GM12873 (cell line): Measurements from ENCODE around the gene SEMA5A.

Experiments used
- TF ChIP-seq, protein P1 (sequence below): IDR thresholded peaks from 2 replicates; pipeline ENCODE4 v1.5.1; 2012; ENCODE audit warnings: low read depth, mild to moderate bottlenecking, moderate library complexity, low read length, control low read depth; ENCODE audit not compliant: insufficient read depth; ENCODE audit errors: missing control alignments

SEMA5A gene

DNA sequence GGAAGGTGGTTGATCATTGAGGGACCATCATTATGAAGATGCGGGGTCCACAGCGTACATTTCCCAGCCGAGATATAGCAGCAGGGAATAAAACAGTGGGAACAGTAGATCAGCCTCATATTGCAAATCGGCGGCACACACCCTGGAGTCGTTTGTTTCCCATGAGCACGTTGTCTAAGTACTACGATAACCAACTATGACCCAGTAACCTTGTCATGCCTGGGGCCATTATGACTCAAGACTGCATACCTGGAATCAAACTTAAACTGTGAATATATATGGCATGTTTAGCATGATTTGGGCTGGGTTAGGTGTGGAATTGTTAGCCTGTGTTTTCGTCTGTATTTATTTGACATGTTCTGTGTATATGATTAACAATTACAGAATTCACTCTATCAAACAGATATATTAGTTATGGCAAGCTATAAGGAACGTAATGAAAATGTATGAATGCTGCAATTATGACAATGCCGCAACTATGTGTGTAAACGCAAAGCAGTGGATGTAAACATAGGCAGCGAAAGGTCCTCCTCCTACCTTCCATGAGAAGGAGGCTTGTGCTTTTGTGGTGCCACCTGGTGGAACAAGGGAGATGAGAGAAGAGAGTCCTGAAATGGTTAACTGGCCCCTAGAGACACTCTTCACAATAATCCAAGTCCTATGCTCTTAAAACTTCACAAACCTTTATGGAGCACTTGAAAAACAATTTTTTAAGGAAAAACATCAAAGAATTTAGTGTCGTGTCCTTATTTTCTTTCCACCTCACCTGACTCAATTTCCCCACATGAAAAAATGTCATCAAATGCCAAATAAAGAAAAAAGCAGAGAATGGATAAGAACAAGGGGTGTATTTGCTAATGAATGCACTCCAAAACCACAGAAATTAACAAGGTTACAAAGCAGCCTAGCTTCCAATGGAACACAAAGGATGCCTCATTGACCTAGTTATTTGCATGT lies 47.1 kb downstream of the SEMA5A start:
- TF ChIP-seq, protein P1, sequence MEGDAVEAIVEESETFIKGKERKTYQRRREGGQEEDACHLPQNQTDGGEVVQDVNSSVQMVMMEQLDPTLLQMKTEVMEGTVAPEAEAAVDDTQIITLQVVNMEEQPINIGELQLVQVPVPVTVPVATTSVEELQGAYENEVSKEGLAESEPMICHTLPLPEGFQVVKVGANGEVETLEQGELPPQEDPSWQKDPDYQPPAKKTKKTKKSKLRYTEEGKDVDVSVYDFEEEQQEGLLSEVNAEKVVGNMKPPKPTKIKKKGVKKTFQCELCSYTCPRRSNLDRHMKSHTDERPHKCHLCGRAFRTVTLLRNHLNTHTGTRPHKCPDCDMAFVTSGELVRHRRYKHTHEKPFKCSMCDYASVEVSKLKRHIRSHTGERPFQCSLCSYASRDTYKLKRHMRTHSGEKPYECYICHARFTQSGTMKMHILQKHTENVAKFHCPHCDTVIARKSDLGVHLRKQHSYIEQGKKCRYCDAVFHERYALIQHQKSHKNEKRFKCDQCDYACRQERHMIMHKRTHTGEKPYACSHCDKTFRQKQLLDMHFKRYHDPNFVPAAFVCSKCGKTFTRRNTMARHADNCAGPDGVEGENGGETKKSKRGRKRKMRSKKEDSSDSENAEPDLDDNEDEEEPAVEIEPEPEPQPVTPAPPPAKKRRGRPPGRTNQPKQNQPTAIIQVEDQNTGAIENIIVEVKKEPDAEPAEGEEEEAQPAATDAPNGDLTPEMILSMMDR: peak; percentile 55

DNA sequence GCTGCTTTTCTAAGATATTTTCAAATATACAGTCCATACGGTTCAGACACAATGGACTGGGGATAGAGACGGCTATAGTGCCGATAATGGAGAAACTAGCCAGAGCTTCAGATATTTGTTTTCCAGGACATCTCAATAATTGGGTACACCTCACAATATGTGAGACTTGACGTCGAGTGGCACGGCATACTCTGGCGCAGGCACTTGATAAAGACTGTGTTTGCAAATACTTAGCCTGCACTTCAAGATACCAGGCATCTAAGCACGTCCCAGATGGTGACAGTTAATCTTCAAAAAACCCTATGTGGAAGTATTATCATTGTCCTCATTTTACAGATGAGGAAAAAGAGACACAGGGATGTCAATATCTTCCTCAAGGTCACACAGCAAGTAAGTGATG lies 48.5 kb downstream of the SEMA5A start:
- TF ChIP-seq, protein P1: no peak

DNA sequence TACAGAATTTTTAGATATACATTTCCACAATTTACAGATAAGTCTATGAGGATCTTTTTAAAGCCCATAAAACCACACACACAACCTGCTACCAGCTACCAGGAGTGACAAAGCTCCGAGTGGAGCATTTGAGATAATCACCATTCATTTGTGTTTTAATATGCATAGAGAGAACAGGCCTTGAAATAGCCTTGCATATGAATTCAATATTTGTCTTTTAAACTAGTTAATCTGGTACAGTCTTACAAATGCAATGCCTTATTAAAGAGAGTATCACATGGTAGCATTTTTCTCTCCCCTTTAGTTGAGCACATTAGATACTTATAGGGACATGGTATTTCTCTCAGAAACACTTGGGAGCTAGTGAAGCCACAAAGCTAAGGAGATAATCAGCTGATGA lies 49.1 kb downstream of the SEMA5A start:
- TF ChIP-seq, protein P1: no peak

DNA sequence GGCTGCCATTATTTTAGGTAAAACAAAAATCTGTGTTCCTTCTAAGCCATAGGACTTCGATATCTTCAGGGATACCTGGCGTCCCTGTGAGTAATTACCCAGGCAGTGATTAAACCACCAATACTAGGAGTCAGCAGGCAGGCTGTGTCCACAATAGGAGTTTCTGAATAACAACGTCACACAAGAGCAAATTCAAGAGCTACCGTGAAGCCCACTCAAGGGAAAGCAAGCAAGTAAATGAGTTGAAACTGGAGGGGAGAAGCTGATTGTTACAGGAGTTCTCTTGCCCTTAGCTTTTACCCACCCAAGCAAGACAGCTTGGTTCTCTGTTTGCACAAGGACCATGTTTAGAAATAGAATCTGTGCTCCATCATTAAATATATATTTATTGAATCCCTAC lies 50.8 kb downstream of the SEMA5A start:
- TF ChIP-seq, protein P1: no peak

DNA sequence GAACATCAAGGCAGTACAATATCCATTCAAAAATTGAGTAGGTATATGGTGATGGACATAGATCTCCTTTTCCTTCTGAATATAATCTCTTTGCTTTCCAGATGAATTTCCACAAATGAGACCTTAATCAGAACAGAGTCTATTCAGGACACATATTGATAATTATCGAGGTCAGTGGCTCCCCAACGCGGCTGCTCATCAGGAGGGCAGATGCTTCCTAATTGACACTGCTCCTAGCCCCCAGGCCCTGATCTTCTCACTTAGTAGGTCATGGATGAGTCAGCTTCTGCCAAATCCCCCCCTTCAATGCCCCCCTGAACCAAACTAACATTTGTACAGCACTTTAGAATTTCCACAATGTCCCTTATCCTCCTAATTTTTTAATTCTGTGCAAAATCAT lies 51.6 kb downstream of the SEMA5A start:
- TF ChIP-seq, protein P1: no peak

DNA sequence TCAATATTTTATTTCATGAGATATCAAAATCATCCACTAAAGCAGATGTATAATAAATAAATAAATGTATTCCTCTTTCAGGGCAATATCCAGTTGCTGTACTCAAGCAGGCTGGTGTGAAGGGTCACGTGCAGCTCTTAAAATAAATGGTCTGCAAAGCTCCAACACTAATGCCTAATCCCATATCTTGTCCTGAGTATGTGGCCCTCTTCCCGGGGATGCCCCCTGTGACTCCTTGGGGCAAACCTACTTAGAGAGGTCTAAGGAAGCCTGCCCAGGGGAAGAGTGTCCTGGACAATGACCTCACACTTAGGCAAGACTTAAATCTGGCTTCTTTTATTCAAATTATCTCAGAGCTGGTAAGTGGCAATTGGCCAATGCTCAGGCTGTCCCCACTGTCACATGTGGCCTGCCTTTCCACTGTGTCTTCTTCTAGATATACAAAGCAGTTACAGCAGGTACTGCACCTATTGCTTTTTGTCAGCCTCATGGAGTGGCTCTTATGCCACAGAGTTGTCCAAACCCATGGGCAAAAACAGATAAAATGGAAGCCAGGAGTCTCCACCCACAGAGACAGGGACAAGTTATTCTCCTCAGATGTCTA lies 55.3 kb downstream of the SEMA5A start:
- TF ChIP-seq, protein P1: no peak

DNA sequence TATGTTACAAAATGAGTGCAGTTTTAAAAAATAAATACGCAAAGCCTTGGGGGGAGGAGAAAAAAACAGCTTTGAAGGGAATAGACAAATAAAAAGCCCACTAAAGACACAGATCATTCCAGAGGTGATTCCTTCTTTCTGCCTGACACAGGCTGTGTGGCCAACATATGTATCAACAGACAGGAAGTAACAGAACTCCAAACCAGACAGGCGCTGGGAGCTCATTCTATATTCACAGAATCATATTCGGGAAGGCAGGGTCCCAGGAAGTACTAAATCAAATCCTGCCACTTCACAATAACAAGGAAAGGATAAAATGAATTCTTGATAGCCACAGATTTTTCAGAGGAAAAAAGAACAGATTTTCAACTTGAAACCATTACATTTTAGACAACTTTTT lies 62.1 kb downstream of the SEMA5A start:
- TF ChIP-seq, protein P1: no peak
